Esophagus squamous epithelium (tissue), 4 donors: ENCODE measurements around the gene C2orf49.

ENCODE experiments used
- POLR2A ChIP-seq, 4 donors: fragments of 450-650 bp; IDR thresholded peaks; one replicate each; pipeline ENCODE4 v1.6.1; 2017; ENCODE audit warnings: antibody characterized with exemption in 4 of 4, mild to moderate bottlenecking in 4 of 4, moderate library complexity in 3 of 4
- TF ChIP-seq, protein P1 (sequence below), 6 experiments: fragments of 450-650 bp in 4 of 6; fragments of 200-600 bp in 2 of 6; sonication (generic) in 2 of 6; IDR thresholded peaks; one replicate each; pipeline ENCODE4 v1.5.1; 2016 to 2019; ENCODE audit warnings: antibody characterized with exemption in 6 of 6, mild to moderate bottlenecking in 4 of 6, moderate library complexity in 4 of 6

DNA sequence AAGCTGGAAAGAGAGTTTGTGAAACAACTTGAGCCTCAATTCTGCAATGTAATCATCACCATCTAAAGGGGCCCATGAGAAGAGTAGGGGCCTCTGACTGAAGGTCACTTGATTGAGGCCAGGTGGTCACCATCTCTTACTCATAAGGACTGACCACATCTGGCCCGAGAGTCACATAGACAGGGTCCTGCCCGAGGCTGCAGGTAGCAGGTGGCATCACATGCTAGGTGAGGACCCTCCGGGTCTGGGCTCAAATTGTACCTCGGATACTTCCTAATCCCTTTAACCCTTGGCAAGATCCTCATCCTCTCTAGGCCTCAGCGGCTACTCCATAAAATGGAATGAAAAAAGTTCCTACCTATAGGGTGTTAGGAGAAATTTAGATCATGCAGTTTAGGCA is 44.8 kb downstream of the C2orf49 start:
- no peak for TF ChIP-seq POLR2A (IDR thresholded peaks at IDR 0.05)
- TF ChIP-seq, protein P1, sequence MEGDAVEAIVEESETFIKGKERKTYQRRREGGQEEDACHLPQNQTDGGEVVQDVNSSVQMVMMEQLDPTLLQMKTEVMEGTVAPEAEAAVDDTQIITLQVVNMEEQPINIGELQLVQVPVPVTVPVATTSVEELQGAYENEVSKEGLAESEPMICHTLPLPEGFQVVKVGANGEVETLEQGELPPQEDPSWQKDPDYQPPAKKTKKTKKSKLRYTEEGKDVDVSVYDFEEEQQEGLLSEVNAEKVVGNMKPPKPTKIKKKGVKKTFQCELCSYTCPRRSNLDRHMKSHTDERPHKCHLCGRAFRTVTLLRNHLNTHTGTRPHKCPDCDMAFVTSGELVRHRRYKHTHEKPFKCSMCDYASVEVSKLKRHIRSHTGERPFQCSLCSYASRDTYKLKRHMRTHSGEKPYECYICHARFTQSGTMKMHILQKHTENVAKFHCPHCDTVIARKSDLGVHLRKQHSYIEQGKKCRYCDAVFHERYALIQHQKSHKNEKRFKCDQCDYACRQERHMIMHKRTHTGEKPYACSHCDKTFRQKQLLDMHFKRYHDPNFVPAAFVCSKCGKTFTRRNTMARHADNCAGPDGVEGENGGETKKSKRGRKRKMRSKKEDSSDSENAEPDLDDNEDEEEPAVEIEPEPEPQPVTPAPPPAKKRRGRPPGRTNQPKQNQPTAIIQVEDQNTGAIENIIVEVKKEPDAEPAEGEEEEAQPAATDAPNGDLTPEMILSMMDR (IDR thresholded peaks at IDR 0.05) = no peak
